GM21737 (cell line): ENCODE measurements around the gene ZNF837.
A peak's percentile ranks its signal among the peaks of the same experiment; 100 is the strongest.
"Not testable (repeated sequence)": the region's sequence is repeated elsewhere in the genome, so short reads cannot be mapped to it uniquely, and the experiment has no call there.

Experiments used
- ATAC-seq: cut with Tn5 transposase; IDR thresholded peaks from one replicate; pipeline ENCODE4 v1.9.1; 2021; ENCODE audit warnings: mild to moderate bottlenecking, moderate library complexity; ENCODE audit not compliant: unreplicated experiment

The ZNF837 gene

GRCh38 chr19:58396691-58397532, 16.1 kb upstream of the ZNF837 start:
- no peak for ATAC-seq

DNA sequence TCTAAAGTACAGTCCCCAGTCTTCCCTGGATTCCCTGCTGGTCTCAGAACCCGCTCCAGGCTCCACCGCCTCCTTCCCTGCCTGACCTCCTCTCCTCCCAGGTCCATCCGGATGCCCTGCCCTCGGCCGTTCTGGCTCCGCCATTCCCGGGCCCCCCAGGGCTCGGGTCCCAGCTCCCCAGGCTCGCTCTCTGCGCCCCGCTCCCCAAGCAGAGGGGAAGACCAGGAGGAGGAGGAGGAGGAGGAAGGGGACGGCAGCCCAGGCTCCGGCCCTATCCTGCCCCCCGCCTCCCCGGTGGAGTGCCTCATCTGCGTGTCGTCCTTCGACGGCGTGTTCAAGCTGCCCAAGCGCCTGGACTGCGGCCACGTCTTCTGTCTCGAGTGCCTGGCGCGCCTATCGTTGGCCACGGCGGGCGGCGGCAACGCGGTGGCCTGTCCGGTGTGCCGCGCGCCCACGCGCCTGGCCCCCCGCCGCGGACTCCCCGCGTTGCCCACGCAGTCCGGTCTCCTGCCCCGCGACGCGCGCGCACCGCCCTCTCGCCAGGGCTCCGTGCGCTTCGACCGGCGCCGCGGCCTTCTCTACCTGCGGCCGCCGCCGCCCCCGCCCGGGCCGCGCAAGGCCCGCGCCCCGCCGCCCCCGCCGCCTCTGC, 15.3 kb upstream of the ZNF837 start:
- ATAC-seq: no peak

DNA sequence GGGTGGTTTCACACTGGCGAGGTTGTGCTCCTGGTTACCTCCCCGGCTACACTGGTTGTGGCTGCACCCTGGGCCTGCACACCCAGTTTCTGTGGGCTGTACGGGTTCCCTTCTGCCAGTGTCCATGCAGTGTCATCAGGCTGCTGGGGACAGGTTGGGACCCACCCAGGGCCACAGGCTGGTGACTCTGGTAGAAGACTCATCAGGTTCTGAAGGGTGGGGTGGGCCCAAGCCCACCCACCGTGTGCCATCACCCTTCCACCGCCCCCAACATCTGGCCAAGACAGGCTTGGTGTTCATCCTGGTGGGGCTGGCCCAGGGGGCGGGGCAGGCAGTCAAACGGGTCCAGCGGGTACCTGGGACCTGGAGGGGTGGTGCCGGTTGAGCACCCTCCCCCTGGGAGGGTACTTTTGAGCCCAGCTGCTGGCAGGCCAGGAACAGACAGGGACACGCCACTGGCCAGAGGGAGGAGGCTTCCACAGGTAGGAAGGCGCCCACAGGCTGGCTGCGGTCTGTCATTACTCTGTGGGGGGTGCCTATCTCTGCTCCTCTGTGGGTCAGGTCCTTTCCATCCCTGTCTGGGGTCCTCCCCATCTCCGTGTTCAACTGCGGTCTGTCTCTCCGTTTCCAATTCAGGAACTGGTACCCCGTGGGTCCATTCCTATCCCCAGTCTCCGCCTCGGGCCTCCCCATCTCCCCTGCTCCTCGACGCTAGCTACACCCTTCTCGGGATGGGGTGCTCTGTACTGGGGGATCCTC, 14.6 kb upstream of the ZNF837 start, which contains the start of gene RNF225:
Gene RNF225 (plus strand): TSS at position 437 of the 759 bp plus-strand sequence. CDS start 434 bp downstream, outside the sequence.
- no peak for ATAC-seq

DNA sequence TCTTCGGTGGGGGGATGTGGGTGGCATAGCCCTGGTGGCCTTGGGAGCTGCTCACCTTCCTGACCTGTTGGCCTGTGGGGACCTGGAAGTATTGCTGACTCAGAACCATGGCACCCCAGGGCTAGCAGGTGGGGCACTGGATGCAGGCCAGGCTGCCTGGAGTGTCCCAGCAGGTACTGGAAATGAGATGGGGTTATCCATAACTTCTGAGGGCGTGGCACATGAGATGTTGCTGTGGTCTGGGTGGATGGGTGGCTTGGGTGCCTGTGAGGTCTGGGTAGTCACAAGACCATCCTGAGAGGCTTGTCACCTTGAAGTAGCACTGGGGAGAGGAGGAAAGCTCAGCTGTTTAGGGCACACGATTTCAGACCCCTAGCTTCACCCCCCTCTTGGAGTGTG, 14.0 kb upstream of the ZNF837 start:
- no peak for ATAC-seq

GRCh38 chr19:58393725-58394033, 12.8 kb upstream of the ZNF837 start:
- no peak for ATAC-seq

GRCh38 chr19:58392945-58393724, 12.3 kb upstream of the ZNF837 start:
- no peak for ATAC-seq

DNA sequence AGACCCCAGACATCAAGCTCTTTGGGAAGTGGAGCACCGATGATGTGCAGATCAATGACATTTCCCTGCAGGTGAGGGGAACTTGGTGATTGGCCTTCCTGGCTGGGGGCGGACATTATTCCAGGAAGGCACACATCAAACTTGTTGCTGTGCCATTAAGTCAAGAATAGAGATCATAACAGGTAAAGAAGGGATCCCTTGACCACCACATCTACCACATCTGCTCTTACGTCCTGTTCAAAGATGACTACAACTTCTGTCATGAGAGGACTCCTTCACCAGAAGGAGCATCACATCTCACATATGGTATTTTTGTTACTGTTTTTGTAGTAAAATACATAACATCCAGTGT, 7.3 kb upstream of the ZNF837 start:
- no peak for ATAC-seq

DNA sequence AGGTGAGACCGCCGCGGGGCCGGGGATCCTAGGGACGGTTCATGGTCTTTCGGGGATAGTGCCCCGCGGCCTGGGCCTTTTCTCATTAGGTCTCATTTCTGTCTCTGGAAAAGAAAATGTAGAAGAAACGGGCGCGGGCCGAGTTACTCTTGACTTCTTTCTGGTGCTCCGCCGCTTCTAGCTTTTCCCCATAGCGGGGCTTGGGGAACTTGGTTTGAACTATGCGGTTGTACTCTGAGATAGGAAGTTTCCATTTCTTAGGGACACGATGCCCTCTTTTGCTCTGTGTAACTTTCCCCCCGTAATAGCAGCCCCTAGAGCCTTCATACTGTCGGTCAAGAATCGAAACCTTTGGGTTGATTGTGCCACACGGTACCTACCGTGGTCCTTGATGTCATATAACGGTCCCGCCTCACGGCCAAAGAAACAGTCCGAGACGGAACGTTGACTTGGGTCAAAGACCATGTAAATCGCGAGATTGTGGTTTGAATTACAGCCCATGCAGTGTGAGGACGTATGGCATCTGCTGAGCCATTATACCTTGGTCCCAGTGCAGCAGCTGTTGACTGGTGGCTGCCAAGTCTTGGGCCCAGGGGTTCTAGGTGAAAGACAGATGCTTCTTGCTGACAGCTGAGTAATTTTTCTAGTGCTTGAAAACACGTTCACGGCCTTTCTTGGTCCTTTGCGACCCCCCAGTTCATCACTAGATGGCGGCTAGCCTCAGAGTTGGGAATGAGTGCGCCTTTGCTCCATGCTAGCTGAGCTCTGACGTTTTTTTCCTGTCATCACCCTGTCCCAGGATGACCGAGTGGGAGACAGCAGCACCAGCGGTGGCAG, 6.7 kb upstream of the ZNF837 start:
- no peak for ATAC-seq

DNA sequence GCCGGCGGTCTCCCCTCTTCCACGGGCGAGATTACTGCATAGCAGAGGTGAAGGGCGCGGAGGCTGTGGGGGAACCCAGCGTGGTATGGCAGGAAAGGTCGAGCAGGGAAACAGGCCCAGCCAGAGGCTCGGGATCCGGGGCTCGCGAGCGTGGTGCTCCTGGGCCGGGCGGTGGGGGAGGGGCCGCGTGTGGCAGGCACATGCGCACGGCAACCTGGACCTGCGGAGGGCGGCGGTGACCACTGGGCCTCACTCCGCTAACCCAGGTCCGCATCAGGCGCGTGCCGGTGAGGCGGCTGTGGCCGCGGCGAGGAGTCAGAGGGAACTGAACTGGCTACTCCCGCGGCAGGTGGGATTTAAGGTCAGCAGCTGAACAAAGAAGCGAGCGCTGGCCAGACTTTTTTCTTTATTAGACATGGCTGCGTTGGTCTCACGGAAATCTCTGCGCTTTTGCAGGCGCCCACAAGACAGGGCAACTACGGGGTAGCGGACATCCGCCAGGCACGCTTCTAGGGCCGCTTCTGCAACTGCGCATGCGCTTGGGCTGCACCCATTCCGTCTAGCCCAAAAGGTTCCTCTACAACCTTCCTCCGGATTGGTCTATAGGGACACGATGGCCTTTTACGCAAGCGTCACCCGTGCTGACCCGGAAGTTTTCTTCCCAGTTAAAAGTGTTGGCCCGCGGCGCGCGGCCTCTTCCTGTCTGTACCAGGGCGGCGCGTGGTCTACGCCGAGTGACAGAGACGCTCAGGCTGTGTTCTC, 5.9 kb upstream of the ZNF837 start, which contains the start of gene RPS5:
Gene RPS5 (plus strand): TSS at position 694 of the 762 bp plus-strand sequence. CDS start 869 bp downstream, outside the sequence.
- ATAC-seq: peak; percentile 76

DNA sequence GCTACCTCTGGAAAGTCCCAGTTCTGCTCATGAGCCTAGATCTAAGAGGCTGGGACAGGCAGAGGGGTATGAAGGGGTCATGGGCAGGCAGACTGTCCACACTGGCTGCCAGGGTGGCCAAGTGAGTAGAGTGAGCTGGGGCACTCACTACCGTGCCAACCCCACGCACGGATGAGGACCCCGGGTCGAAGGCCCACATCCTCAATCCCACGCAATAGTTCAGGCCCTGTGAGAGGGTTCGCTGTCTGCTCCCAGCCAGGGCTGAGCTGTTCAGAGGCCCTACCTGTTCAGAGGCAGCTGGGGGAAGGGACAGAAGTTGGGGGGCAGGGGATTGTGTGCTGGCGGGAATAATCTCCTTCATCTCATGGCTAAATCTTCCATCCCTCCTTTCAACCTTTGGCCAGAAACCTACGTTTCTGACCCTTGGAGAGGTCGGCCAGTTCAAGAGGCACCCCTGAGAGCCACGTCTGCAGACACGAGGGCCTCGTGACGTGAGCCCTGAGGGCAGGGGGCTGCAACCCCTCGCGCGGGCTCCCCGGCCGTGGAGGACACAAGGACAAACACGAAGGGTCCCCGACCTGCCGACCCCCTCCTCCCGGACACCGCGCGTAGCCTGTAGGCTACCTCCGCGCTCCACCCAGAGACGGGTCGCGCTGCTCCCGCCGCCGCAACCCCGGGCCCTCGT, 5.2 kb upstream of the ZNF837 start:
- ATAC-seq: peak; percentile 9

- no peak for ATAC-seq
Measured at GRCh38 chr19:58385313-58385890, 4.6 kb upstream of the ZNF837 start.

DNA sequence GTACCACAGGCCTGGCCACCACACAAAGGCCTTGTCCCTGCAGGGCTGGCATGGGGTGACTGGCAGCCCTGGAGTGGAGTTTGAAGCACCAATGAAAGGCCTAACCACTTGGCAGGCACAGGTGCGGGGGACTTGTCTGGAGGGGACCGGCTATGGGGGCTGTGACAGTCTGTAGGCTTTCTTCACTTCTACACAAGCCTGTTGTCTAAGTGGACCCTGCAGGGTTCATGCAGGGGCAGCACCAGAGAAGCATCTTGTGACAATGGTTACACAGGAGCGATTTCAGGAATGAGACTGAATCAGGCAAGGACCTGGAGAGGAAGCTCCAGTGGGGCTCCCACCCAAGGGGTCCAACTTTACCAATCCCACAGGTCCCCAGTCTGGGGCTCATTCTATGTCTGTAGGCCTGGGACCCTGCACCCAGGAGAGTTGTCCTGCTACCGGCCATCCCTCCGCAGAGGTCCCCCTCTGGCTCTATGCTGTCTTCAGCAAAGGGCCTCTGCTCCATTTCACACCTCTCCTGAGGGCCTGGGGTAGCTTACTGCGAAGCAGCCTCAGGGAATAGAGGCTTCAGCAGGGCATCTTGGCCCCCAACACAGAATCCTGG, 2.3 kb upstream of the ZNF837 start:
- ATAC-seq: no peak

DNA sequence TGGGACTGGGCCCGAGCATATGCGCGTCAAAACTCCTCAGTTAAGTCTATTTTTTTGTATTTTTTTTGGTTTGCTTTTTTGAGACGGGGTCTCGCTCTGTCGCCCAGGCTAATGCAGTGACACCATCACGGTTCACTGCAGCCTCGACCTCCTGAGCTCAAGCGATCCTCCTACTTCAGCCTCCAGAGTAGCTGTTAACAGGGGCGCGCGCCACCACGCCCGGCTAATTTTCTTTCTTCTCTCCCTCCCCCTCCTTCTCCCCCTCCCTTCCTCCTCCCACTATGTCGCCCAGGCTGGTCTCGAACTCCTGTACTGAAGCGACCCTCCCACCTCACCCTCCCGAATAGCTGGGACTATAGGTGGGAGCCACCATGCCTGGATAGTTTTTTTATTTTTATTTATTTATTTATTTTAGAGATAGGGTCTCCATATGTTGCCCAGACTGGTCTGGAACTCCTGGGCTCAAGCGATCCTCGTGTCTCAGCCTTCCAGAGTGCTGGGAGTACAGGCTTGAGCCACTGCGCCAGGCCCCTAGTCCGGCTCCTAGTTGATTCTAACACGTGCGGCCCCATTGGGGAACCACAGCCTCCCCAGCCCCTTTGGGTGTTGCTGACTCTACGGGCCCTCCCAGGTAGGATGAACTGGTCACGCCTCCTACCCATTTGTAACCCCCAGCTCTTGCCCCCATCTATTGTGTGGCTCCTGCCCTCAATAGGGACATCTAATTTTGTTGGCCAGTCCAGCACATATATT, 806 bp upstream of the ZNF837 start:
- ATAC-seq: no peak

DNA sequence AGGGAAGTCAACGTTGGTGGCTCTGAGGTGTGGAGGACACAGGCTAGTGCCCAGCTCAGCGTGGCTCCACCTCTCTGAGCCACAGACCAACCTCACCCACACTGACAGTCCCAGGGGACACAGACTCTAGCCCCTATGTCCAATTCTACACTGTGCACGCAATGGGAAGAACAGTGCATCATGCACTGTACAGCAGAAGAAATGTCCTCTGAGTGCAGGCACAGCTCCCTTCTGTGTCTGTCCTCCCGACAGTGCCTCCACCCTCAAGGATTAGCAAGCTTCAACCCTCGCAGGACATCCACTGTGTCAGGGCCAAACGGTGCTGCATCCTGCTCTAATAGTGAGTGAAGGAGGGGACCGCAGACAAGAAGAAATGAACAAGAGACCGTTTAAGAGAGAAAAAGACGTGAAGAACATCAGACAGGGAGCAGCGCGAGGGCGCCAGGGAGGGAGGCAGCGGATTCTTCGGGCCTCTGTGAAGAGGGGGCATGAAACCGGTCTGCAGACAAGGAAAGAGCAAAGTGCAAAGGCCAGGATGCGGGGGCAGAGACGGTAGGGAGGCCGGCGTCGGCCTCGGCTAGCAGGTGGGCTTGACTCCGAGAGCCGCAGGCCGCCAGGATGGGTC, 681 bp downstream of the ZNF837 start:
- no peak for ATAC-seq

GRCh38 chr19:58379246-58379645, 1.6 kb downstream of the ZNF837 start:
- no peak for ATAC-seq

- ATAC-seq: not testable (repeated sequence)
Measured at GRCh38 chr19:58376724-58377123, 4.1 kb downstream of the ZNF837 start.

DNA sequence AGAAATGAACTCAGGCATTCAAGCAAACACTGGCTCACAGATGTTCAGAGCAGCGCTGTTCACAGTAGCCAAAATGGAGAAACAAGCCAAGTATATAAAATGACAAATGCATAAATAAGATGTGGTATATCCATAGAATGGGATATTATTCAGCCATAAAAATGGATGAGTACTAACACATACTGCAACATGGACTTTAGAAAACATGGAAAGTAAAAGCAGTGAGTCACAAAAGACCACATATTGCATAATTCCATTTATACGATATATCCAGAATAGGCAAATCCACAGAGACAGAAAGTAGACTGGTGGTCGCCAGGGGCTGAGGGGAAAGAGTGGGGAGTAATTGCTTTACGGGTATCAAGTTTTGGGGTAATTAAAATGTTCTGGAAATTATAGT, 6.6 kb downstream of the ZNF837 start:
- no peak for ATAC-seq
